K562 (cell line): ENCODE results near the gene CCNL1. TPM values are rescaled to one million over a fixed set of nuclear protein-coding genes. Genes with fewer than 3 reads are reported as not detected.
A peak's percentile ranks its signal among the peaks of the same experiment; 100 is the strongest.

Source experiments
- ATF7 ChIP-seq: fragments of 450-650 bp; IDR thresholded peaks from 2 replicates; pipeline ENCODE4 v1.7.1; 2014; ENCODE audit warnings: mild to moderate bottlenecking, moderate library complexity
- CAMTA2 ChIP-seq: fragments of 250-450 bp; sonication (Bioruptor Pico); conservative IDR thresholded peaks from 2 replicates; pipeline ENCODE4 v1.5.1; 2022
- CBFA2T2 ChIP-seq: fragments of 450-650 bp; conservative IDR thresholded peaks from 2 replicates; pipeline ENCODE4 v1.6.1; 2017; ENCODE audit warnings: mild to moderate bottlenecking
- FOXM1 ChIP-seq, 2 experiments: fragments of 450-650 bp in 1 of 2; sonication (generic) in 1 of 2; formaldehyde crosslinking in 1 of 2; IDR thresholded peaks; 2 replicates each; pipeline versions ENCODE4 v1.6.1 to v1.9.0; 2017 to 2022; ENCODE audit warnings: low read depth in 2 of 2, mild to moderate bottlenecking in 2 of 2, missing genetic modification reagents in 1 of 2, moderate library complexity in 1 of 2
- HDAC1 ChIP-seq, 2 experiments: fragments of 450-650 bp; IDR thresholded peaks; 2 replicates each; pipeline ENCODE4 v1.6.1; 2016 to 2017; ENCODE audit warnings: inconsistent platforms in 1 of 2, mild to moderate bottlenecking in 1 of 2, moderate library complexity in 1 of 2
- KDM1A ChIP-seq, 2 experiments: fragments of 450-650 bp; IDR thresholded peaks; 2 replicates each; pipeline ENCODE4 v1.6.1; 2016; ENCODE audit warnings: mild to moderate bottlenecking in 2 of 2
- KLF6 ChIP-seq: fragments of 250-450 bp; sonication (Bioruptor Pico); IDR thresholded peaks from 2 replicates; pipeline ENCODE4 v1.4.0; 2020; ENCODE audit warnings: mild to moderate bottlenecking, moderate library complexity, borderline replicate concordance
- NFE2 ChIP-seq: IDR thresholded peaks from 2 replicates; pipeline ENCODE4 v1.6.1; 2014; ENCODE audit warnings: antibody characterized with exemption, low read depth
- PCBP1 ChIP-seq: fragments of 200-400 bp; formaldehyde crosslinking; IDR thresholded peaks from 2 replicates; pipeline ENCODE4 v1.6.1; 2018; ENCODE audit warnings: mild to moderate bottlenecking, low read depth, low read length; ENCODE audit not compliant: poor library complexity, severe bottlenecking
- SMAD2 ChIP-seq: fragments of 150-350 bp; IDR thresholded peaks from 2 replicates; pipeline ENCODE4 v1.6.1; 2014; ENCODE audit warnings: low read depth, mild to moderate bottlenecking, low read length
- XRCC5 ChIP-seq: fragments of 200-400 bp; formaldehyde crosslinking; IDR thresholded peaks from 2 replicates; pipeline ENCODE4 v1.6.1; 2017; ENCODE audit warnings: low read depth, mild to moderate bottlenecking, low read length
- ZNF217 ChIP-seq: sonication (generic); formaldehyde crosslinking; IDR thresholded peaks from 2 replicates; pipeline ENCODE4 v1.8.0; 2022; ENCODE audit warnings: mild to moderate bottlenecking, missing genetic modification reagents
- polyA plus RNA-seq, 8 experiments: library from polyadenylated mRNA; depleted of rRNA in 4 of 8; stranded (reverse) in 5 of 8; unstranded in 3 of 8; fragments of >200 nt; fragmentation: Nextera tagmentation in 2 of 8; fragmentation: Illumina TruSeq in 1 of 8; extraction: Ambion mirVana in 2 of 8; extraction: Trizol in 1 of 8; gene quantifications; 2 replicates each; pipeline versions ENCODE4 v1.2.1 to v1.2.3, GENCODE V29; 2011 to 2014; ENCODE audit warnings: inconsistent platforms in 1 of 8, missing spikeins in 1 of 8
- total RNA-seq, 7 experiments: library from RNA; depleted of rRNA in 6 of 7; stranded (reverse); fragments of >200 nt in 6 of 7; fragmentation: Illumina TruSeq in 2 of 7; extraction: Trizol in 2 of 7; gene quantifications; 2 replicates each; pipeline versions ENCODE4 v1.2.1 to v1.2.3, GENCODE V29; 2011 to 2021; ENCODE audit warnings: low replicate concordance in 1 of 7
- TF ChIP-seq, protein P1 (sequence below): IDR thresholded peaks from 2 replicates; pipeline ENCODE4 v1.6.1; 2011; ENCODE audit warnings: borderline replicate concordance, low read depth, mild to moderate bottlenecking, moderate library complexity, low read length; ENCODE audit not compliant: insufficient read depth, poor library complexity, severe bottlenecking
- TF ChIP-seq, protein P2 (sequence below): fragments of 250-450 bp; sonication (Bioruptor Pico); IDR thresholded peaks from 2 replicates; pipeline ENCODE4 v1.8.0; 2022; ENCODE audit warnings: inconsistent platforms
- TF ChIP-seq, protein P3 (sequence below), 2 experiments: fragments of 250-450 bp in 1 of 2; fragments of 450-650 bp in 1 of 2; sonication (Bioruptor Pico) in 1 of 2; IDR thresholded peaks; 2 replicates each; pipeline versions ENCODE4 v1.6.1 to v1.8.0; 2016 to 2021; ENCODE audit warnings: mild to moderate bottlenecking in 2 of 2, moderate library complexity in 2 of 2, missing compliant biosample characterization in 1 of 2, missing genetic modification characterization in 1 of 2
- TF ChIP-seq, protein P4 (sequence below): fragments of 250-450 bp; sonication (Bioruptor Pico); IDR thresholded peaks from 2 replicates; pipeline ENCODE4 v1.9.0; 2021; ENCODE audit warnings: mild to moderate bottlenecking, inconsistent platforms

Gene CCNL1
- total and polyA plus RNA-seq, 9 of the 15 experiments (the other 6 are each of a cell fraction or from before 2014, with no cell fraction given) = 16.1 to 186 (median 132) TPM

DNA sequence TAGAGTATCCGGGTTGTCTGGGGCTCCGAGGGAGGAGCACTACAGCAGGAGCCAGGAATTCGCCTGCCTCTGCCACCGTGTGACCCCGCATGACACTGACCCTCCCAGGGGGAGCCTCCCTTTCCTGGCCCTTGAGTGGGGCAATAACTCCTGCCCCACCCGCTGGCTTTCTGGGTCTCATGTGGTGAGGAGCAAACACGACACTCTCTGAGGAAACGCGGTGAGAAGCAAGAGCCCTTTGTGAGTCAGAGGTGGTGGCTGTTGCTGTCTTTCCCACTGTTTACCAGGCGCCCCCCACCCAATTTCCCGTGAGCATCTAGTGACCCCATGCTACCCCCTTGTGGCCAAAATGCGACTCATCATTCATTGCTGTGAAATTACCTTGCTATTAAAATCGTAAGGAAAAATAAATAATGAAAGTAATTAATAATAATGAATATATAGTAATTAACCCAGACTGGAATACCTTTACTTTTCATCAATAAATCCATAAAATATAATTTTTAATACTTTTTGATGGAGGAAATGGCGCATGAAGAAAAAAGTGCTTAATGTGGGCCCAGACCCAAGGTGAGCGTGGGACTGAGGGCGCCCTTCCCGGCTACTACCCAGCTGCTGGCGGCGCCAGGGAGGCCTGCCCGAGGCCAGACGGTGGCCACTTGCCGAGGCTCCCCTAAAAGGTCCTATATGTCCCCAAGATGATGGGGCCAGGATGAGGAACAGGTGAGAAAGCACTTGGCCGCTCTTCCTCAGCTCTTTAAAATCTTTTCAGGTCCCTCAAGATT is 29.3 kb downstream of the CCNL1 start (continued):
- TF ChIP-seq FOXM1 (IDR thresholded peaks at IDR 0.05; ENCODE audit: low read depth) = no peak
- TF ChIP-seq FOXM1 (CRISPR knock-in tag; IDR thresholded peaks at IDR 0.05; ENCODE audit: low read depth) = no peak
- TF ChIP-seq, protein P1, sequence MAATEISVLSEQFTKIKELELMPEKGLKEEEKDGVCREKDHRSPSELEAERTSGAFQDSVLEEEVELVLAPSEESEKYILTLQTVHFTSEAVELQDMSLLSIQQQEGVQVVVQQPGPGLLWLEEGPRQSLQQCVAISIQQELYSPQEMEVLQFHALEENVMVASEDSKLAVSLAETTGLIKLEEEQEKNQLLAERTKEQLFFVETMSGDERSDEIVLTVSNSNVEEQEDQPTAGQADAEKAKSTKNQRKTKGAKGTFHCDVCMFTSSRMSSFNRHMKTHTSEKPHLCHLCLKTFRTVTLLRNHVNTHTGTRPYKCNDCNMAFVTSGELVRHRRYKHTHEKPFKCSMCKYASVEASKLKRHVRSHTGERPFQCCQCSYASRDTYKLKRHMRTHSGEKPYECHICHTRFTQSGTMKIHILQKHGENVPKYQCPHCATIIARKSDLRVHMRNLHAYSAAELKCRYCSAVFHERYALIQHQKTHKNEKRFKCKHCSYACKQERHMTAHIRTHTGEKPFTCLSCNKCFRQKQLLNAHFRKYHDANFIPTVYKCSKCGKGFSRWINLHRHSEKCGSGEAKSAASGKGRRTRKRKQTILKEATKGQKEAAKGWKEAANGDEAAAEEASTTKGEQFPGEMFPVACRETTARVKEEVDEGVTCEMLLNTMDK = no peak
- no peak for TF ChIP-seq PCBP1
- no peak for TF ChIP-seq XRCC5
- TF ChIP-seq SMAD2 = no peak
- no peak for TF ChIP-seq CAMTA2 (CRISPR knock-in tag)
- peak; percentile 35; the same call in 1 of the 2 replicates for TF ChIP-seq KLF6 (CRISPR knock-in tag)
- no peak for TF ChIP-seq ZNF217
- no peak for TF ChIP-seq HDAC1 (IDR thresholded peaks at IDR 0.05)
- TF ChIP-seq, protein P2, sequence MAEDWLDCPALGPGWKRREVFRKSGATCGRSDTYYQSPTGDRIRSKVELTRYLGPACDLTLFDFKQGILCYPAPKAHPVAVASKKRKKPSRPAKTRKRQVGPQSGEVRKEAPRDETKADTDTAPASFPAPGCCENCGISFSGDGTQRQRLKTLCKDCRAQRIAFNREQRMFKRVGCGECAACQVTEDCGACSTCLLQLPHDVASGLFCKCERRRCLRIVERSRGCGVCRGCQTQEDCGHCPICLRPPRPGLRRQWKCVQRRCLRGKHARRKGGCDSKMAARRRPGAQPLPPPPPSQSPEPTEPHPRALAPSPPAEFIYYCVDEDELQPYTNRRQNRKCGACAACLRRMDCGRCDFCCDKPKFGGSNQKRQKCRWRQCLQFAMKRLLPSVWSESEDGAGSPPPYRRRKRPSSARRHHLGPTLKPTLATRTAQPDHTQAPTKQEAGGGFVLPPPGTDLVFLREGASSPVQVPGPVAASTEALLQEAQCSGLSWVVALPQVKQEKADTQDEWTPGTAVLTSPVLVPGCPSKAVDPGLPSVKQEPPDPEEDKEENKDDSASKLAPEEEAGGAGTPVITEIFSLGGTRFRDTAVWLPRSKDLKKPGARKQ (CRISPR knock-in tag) = no peak
- TF ChIP-seq, protein P3, sequence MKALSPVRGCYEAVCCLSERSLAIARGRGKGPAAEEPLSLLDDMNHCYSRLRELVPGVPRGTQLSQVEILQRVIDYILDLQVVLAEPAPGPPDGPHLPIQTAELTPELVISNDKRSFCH (CRISPR knock-in tag; IDR thresholded peaks at IDR 0.05) = no peak
- TF ChIP-seq, protein P3 (tag; IDR thresholded peaks at IDR 0.05) = no peak; the same call in 1 of the 2 replicates
- TF ChIP-seq KDM1A (IDR thresholded peaks at IDR 0.05) = no peak
- TF ChIP-seq, protein P4, sequence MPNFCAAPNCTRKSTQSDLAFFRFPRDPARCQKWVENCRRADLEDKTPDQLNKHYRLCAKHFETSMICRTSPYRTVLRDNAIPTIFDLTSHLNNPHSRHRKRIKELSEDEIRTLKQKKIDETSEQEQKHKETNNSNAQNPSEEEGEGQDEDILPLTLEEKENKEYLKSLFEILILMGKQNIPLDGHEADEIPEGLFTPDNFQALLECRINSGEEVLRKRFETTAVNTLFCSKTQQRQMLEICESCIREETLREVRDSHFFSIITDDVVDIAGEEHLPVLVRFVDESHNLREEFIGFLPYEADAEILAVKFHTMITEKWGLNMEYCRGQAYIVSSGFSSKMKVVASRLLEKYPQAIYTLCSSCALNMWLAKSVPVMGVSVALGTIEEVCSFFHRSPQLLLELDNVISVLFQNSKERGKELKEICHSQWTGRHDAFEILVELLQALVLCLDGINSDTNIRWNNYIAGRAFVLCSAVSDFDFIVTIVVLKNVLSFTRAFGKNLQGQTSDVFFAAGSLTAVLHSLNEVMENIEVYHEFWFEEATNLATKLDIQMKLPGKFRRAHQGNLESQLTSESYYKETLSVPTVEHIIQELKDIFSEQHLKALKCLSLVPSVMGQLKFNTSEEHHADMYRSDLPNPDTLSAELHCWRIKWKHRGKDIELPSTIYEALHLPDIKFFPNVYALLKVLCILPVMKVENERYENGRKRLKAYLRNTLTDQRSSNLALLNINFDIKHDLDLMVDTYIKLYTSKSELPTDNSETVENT (CRISPR knock-in tag) = no peak
- TF ChIP-seq ATF7 = 0 out of 2 replicates have a peak, but pooled peaks have one; percentile 33
- TF ChIP-seq CBFA2T2 = no peak
- TF ChIP-seq NFE2 = no peak
